Type B pancreatic cell (in vitro differentiated cells): ENCODE measurements around the gene TMEM37. TPM values are rescaled to one million over a fixed set of nuclear protein-coding genes. Genes with fewer than 3 reads are reported as not detected.

Experiments used
- DNase-seq: peaks from one replicate; pipeline ENCODE4 v3.0.0; 2021; ENCODE audit warnings: mixed read lengths; ENCODE audit not compliant: unreplicated experiment; ENCODE audit errors: extremely low spot score
- H3K27ac Mint-ChIP-seq: 2 replicates; pipeline ENCODE4 v1.8.0; 2021; ENCODE audit warnings: mild to moderate bottlenecking, mixed read lengths
- H3K27me3 Mint-ChIP-seq: 2 replicates; pipeline ENCODE4 v1.8.0; 2021; ENCODE audit warnings: mixed read lengths
- H3K36me3 Mint-ChIP-seq: 2 replicates; pipeline ENCODE4 v1.8.0; 2021; ENCODE audit warnings: mixed read lengths
- H3K4me1 Mint-ChIP-seq: one replicate; pipeline ENCODE4 v1.8.0; 2021; ENCODE audit warnings: mixed read lengths; ENCODE audit not compliant: unreplicated experiment
- H3K4me3 Mint-ChIP-seq: 2 replicates; pipeline ENCODE4 v1.8.0; 2021; ENCODE audit warnings: mild to moderate bottlenecking, mixed read lengths
- H3K9me3 Mint-ChIP-seq: 2 replicates; pipeline ENCODE4 v1.8.0; 2021; ENCODE audit warnings: mixed read lengths
- CTCF ChIP-seq: fragments of 200-600 bp; sonication (generic); conservative IDR thresholded peaks from 2 replicates; pipeline ENCODE4 v1.5.0; 2021; ENCODE audit warnings: antibody characterized with exemption, mild to moderate bottlenecking
- total RNA-seq: library from RNA; stranded (reverse); gene quantifications from 2 replicates; pipeline ENCODE4 v1.2.1, GENCODE V29; 2021; ENCODE audit warnings: low replicate concordance

Gene TMEM37
- total RNA-seq, 1 donor from 2014 or later: 11.8 TPM

DNA sequence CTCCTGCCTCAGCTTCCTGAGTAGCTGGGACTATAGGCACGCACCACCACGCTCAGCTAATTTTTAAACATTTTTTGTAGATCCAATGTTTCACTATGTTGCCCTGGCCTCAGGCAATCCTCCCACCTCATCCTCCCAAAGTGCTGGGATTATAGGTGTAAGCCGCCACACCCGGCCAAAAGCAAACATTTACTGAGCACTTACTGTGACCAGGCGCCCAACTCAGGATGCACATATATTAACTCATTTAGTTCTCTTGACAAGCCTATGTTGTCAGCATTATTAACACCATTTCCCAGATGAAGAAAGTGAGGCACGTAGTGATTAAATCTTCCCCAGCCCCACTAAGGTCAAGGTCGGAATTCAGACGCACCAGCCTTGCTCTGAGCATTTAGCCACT is 41.1 kb downstream of the TMEM37 start:
- H3K4me3 Mint-ChIP-seq: no peak overlapping the region
- no peaks in the 10 kb centered on the region for H3K9me3 Mint-ChIP-seq
- H3K27me3 Mint-ChIP-seq: no peaks in the 10 kb centered on the region
- no peak for TF ChIP-seq CTCF
- H3K27ac Mint-ChIP-seq: no peak overlapping the region
- no peak for DNase-seq
- H3K4me1 Mint-ChIP-seq: peaks cover 10% of the 10 kb centered on the region
- no peaks in the 10 kb centered on the region for H3K36me3 Mint-ChIP-seq

GRCh38 chr2:119473621-119474370 is 42.1 kb downstream of the TMEM37 start:
- DNase-seq: no peak
- no peak for TF ChIP-seq CTCF
- Mint-ChIP-seq H3K36me3 (no peaks in the 10 kb centered on the region), H3K27ac (no peak overlapping the region), H3K27me3 (no peaks in the 10 kb centered on the region), H3K4me3 (no peak overlapping the region), H3K9me3 (no peaks in the 10 kb centered on the region), H3K4me1 (peaks cover 10% of the 10 kb centered on the region)

DNA sequence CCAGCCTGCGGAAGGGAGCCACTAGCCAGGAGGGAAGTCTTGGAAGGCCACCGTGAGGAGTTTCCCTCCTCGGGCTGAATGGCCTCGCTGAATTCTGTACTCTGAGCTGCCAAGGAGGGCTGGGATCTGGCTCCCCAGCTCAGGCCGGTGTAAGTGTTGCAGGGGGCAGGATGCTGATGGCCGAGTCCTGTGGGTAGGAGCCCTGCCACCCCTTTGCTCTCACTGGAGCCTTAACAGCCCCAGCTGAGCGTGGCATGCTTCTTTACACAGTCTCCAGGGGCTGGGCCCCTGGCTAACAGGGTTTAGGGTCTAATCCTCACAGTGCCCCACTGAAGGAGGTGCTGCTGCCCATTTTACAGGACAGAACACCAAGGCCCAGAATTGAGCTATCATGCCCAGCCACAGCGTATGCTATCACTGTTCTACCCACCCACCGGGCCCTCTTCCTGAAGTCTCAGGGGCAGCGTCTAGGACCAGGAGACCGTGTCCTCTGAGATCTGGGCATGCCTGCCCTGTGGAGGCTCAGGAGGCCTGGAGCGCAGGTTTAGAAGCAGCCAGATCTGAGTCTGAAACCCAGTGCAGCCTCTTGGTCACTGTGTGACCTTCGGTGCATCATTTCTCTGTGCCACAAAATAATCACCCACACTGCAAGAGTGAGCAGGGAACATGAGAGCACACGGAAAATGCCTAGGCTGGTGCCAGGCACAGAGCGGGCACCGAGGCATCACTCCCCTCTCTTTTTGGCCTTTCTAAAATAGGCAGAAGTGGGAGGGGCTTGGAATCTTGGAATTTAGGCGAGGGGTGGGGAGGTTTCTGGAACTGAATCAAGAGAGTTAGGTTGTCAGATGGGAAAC is 42.9 kb downstream of the TMEM37 start:
- DNase-seq: no peak

DNA sequence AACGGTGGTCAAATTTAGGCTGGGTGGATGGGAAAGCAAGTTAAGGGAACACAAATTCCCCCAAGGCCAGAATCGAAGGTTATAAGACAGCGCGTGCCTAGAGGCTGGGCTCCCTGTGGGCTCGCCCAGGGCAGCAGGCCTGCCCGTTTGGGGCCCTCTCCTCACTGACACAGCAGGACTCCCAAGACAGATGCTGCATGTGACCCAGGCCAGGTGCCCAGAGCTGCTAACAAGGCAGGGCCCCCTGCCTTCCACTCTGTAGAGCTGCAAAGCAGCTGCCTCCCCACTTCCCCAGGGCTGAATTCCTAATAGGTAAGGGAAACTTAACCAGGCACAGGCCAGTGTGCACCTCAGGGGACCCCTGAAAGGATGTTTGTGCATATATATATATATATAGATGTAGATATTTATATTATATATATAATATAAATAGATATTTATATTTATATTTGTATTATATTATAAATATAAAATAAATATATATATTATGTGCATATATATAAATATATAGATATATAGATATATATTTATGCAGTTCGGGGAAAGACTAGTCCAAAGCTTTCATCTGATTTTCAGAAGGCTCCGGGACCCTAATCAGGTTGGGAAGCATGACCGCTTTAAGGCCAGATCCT is 43.7 kb downstream of the TMEM37 start:
- H3K36me3 Mint-ChIP-seq: no peaks in the 10 kb centered on the region
- no peak for TF ChIP-seq CTCF
- H3K4me1 Mint-ChIP-seq: peaks cover 10% of the 10 kb centered on the region
- no peak overlapping the region for H3K27ac Mint-ChIP-seq
- no peaks in the 10 kb centered on the region for H3K27me3 Mint-ChIP-seq
- H3K9me3 Mint-ChIP-seq: no peaks in the 10 kb centered on the region
- no peak overlapping the region for H3K4me3 Mint-ChIP-seq
- no peak for DNase-seq

More for the DNA sequence above, 42.9 kb downstream of the TMEM37 start:
- Mint-ChIP-seq H3K4me3 (no peak overlapping the region), H3K27ac (no peak overlapping the region), H3K36me3 (no peaks in the 10 kb centered on the region), H3K4me1 (peaks cover 10% of the 10 kb centered on the region), H3K9me3 (no peaks in the 10 kb centered on the region), H3K27me3 (no peaks in the 10 kb centered on the region)
- no peak for TF ChIP-seq CTCF

- TF ChIP-seq CTCF: no peak
- no peak for DNase-seq
These were observed 44.2 kb downstream of the TMEM37 start for GRCh38 chr2:119475857-119476244.

More at GRCh38 chr2:119475857-119476244, 44.2 kb downstream of the TMEM37 start:
- H3K36me3 Mint-ChIP-seq: no peaks in the 10 kb centered on the region
- peaks cover 10% of the 10 kb centered on the region for H3K4me1 Mint-ChIP-seq
- H3K27me3 Mint-ChIP-seq: no peaks in the 10 kb centered on the region
- no peaks in the 10 kb centered on the region for H3K9me3 Mint-ChIP-seq
- no peak overlapping the region for H3K27ac Mint-ChIP-seq
- H3K4me3 Mint-ChIP-seq: no peak overlapping the region
